Measurements from ENCODE around the gene SERTAD3.
"Not testable (repeated sequence)": the region's sequence is repeated elsewhere in the genome, so short reads cannot be mapped to it uniquely, and the experiment has no call there.

The SERTAD3 gene

DNA sequence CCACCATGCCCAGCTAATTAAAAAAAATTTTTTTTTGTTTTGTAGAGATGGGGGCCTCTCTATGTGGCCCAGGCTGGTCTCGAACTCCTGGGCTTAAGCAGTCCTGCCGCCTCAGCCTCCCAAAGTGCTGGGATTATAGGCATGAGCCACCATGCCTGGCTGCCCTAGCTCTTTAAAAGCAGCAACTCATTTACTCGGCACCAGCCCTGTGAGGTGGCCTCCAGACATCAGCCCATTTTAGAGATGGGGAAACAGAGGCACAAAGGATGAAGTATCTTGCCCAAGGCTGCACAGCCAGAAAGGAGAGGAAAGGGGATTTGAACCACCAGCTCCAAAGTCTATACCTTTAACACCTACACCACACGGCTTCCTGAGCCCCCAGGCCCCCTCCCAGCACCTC is 31.3 kb downstream of the SERTAD3 start:
- H3K4me3 ChIP-seq (ENCODE audit: low read depth, low read length), result no peak overlapping the region
- TF ChIP-seq, protein P1, sequence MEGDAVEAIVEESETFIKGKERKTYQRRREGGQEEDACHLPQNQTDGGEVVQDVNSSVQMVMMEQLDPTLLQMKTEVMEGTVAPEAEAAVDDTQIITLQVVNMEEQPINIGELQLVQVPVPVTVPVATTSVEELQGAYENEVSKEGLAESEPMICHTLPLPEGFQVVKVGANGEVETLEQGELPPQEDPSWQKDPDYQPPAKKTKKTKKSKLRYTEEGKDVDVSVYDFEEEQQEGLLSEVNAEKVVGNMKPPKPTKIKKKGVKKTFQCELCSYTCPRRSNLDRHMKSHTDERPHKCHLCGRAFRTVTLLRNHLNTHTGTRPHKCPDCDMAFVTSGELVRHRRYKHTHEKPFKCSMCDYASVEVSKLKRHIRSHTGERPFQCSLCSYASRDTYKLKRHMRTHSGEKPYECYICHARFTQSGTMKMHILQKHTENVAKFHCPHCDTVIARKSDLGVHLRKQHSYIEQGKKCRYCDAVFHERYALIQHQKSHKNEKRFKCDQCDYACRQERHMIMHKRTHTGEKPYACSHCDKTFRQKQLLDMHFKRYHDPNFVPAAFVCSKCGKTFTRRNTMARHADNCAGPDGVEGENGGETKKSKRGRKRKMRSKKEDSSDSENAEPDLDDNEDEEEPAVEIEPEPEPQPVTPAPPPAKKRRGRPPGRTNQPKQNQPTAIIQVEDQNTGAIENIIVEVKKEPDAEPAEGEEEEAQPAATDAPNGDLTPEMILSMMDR (IDR thresholded peaks at IDR 0.05; ENCODE audit: control insufficient read depth, extremely low read depth, insufficient read depth), result no peak
- DNase-seq (ENCODE audit: low read depth), result no peak

DNA sequence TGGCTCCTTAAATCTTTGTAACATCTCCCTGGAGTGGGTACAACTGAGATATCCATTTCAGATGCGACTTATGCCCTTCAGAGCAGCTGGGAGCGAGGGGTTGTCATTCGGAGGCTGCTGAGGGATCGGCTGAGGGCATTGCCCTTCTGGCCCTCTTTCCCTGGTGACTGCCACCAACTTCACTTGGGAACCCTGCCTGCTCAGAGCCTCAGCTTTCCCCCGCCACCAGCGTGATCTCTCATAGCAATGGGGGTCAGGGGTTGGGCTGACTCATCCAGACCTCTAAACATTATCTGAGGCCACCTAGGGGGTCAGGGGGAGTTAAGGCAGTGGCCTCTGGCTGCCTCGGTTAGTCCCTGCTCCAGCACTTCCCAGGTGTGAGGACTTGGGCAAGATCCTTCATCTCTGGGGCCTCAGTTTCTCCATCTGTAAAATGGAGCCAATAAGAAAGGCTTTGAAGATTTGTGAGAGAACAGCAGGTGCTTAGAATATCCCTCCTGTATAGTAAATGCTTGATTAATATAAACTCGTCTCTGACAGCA is 32.1 kb downstream of the SERTAD3 start:
- H3K4me3 ChIP-seq (ENCODE audit: low read depth, low read length), result no peak overlapping the region
- TF ChIP-seq, protein P1 (IDR thresholded peaks at IDR 0.05; ENCODE audit: control insufficient read depth, extremely low read depth, insufficient read depth), result no peak
- DNase-seq (ENCODE audit: low read depth), result no peak

DNA sequence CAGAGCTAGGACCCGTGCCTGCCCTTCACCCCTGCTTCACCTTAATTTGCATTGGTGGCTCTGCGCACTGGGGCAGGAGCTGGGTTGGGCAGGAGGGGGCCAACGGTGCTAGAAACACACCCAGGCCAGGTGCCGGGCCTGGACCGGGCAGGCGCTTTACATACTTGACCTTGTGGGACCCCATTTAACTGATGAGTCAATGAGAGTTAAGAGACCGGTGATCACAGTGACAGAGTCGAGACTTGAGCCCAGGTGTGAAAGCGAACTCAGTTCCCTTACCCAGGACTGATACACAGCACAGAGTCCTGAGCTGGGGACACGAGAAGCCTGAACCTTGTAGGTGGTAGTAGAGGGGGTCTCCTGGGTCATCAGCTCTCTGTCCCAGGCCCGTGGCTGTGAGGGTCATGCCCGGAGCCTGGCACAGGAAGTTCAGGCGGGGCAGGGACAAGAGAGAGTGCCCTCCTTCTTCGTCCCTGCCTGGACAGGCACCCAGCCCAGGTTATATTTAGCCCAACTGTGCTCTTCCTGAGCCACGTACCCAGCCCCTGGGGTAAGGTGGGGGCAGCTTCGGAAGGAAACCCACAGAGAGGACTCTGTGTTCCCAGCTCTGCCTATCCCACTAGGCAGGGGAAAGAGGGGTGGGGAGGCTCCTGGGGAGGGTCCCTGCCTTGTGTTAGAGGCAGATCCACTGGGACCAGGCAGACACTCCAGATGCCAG is 32.9 kb downstream of the SERTAD3 start:
- TF ChIP-seq, protein P1 (IDR thresholded peaks at IDR 0.05; ENCODE audit: control insufficient read depth, extremely low read depth, insufficient read depth), result no peak
- H3K4me3 ChIP-seq (ENCODE audit: low read depth, low read length), result no peak overlapping the region
- DNase-seq (ENCODE audit: low read depth), result no peak

DNA sequence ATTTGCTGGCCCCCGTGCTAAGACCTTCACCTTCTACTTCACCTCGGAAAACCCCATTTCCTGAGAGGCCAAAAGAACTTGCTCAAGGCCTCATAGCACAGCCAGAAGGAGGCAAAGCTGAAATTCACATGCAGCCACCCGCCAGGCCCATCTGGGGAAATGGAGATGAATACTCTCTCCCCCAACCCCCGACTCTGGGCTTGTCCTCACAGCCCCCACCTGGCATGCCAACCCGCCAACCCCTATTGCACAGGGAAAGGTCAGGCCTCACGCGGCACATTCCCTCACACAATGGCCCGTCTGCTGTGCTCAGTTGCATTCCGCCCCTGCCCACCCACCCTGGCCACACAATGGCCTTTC is 34.1 kb downstream of the SERTAD3 start:
- H3K4me3 ChIP-seq (ENCODE audit: low read depth, low read length), result no peak overlapping the region

DNA sequence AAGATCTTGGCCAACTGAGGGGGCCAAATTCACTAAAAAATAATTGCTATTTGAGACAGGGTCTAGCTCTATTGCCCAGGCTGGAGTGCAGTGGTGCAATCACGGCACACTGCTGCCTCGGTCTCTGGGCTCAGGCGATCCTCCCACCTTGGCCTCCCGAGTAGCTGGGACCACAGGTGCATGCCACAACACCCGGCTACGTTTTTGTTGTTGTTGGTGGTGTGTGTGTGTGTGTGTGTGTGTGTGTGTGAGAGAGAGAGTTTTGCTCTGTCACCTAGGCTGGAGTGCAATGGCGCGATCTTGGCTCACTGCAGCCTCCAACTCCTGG is 35.6 kb downstream of the SERTAD3 start:
- H3K4me3 ChIP-seq (ENCODE audit: low read depth, low read length); DNase-seq (ENCODE audit: low read depth): not testable (repeated sequence)

More for the DNA sequence above, 34.1 kb downstream of the SERTAD3 start:
- TF ChIP-seq, protein P1 (IDR thresholded peaks at IDR 0.05; ENCODE audit: control insufficient read depth, extremely low read depth, insufficient read depth), result no peak
- DNase-seq (ENCODE audit: low read depth), result no peak

DNA sequence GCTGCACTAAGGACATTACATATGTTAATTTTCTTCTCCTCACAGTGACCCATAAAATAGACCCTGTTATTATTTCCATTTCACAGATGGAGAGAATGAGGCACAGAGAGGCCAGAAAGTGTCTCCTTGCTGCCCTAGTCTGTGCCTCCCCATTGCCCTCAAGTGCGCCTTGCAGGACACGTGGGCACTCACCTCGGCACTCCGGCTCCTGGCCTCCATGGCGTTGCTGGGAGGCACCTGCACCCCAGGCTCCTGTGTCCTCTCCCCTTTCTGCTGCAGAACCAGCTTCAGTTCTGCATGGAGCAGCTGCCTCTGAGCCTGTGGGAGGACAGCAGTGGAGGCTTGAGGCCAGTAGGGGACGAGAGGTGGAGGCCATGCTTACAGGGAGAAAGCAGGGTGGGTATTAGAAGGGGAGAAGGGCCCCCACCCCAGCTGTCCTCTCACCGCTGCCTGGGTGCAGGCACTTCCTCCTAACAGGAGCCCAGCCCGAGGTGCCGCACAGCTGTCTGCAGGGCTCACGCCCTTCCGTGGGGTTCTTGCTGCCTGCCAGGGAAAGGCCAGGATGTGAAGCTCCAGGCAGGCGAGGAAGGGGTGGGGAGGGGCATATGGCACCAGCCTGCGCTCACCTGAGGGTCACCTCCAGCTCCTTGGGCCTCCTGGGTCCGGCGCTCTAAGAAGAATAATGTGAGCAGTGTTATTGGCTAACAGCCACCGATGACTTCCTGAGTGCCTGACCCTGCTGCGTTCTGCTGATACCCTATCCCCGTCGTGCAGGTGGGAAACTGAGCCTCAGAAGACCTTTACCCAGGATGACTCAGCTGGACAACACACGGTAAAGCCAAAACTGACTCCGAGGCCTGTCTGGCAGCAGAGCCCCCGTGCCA is 36.2 kb downstream of the SERTAD3 start:
- no peak for DNase-seq (ENCODE audit: low read depth)
- TF ChIP-seq, protein P1 (IDR thresholded peaks at IDR 0.05; ENCODE audit: control insufficient read depth, extremely low read depth, insufficient read depth), result no peak
- no peak overlapping the region for H3K4me3 ChIP-seq (ENCODE audit: low read depth, low read length)

DNA sequence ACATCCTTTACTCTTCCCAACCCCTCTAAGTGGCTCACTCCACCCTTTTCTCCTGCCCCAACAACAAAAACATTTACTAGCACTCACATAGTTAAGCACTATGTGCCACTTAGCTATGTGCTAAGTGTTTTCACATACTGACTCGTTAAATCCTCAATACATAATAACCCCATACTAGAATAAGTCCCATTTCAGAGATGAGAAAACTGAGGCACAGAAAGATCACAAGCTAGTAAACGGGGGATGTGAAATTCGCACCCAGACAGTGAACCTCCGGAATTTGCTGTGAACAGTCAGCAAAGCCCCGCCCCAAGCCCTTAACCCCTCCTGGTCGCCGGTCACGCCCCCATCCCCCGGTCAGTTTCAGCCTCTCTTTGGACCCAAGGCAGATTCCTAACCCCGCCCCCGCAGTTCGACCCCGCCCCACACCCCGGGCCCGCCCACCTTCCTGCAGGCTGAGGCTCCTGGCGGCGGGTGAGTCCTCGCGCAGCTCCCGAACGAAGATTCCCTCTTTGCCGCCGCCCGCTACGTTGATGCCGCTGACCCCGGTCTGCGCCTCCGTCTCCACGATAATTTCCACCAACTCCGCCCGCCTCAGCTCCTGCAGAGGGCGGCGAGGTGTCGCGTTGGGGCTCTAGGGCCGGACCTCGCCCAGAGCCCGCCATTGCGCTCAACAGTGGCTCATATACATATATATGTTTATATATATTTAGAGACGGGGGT is 40.7 kb downstream of the SERTAD3 start:
- TF ChIP-seq, protein P1 (IDR thresholded peaks at IDR 0.05; ENCODE audit: control insufficient read depth, extremely low read depth, insufficient read depth), result no peak
- peak overlapping the region; percentile 28; the same call in 1 of the 2 replicates for H3K4me3 ChIP-seq (ENCODE audit: low read depth, low read length)
- DNase-seq (ENCODE audit: low read depth), result peak; percentile 39
